Measurements from ENCODE around the gene BORCS8.
"Not testable (repeated sequence)": the region's sequence is repeated elsewhere in the genome, so short reads cannot be mapped to it uniquely, and the experiment has no call there.

Gene BORCS8

DNA sequence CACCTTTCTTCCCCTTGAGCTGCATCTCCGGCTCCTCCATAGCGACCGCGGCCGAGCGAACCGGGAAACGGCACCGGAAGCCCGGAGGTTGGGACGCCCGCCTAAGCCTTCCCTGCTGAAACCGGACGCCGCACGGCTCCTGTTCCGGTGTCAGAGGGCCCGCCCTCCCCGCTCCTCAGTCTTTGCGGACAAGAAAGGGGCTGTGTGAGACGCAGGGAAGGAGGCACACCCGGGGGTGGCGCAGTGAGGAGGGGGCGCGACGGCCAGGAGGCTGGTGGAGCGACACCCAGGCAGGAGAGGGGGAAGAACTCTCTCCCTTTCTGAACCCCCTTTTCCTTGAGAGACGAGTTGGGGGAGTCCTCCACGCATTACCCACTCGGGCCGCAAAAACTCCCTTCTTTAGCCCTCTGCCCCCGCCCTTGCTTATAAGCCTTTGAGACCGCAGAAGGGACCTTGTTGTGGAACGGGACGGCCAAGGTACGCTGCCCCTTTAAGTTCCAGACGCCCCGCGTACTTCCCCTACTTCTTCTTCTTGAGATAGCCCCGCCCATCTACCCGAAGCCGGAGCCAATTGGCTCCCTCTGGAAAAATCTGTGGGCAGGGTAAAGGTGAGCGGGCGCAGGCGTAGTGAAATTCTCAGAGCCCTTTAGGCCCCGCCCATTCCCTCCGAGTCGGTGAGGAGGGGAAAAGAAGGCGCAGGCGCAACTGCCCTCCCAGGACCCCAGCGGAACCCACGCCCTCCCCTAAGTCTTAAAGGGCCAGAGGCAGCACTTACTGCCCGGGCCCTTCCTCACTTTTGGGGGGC, at the start of gene BORCS8, which contains the start of gene RFXANK:
TSS of gene BORCS8 (minus strand) at position 75 of the 805 bp plus-strand sequence. CDS start at position 40, 35 bp downstream.
TSS of gene RFXANK (plus strand) at position 181 of the 805 bp plus-strand sequence. CDS start 1,689 bp downstream, outside the sequence.
- DNase-seq: peak; percentile 100

DNA sequence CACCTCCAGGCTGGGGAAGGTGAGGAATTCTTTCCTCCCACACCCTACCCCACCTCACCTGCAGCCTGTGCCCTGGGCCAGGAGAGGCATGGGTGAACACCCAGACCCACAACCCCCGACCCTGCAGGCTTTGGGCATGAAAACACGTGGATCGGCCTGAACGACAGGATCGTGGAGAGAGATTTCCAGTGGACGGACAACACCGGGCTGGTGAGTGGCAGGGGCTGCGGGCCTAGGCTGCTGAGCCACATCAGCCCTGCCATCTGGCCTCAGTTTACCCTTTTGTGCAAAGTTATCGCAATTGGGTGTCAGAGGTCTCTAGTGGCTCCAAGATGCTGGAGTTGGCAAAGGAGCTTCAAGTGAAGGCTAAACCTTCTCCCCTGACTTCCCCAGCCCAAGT, 48.5 kb upstream of the BORCS8 start:
- DNase-seq: no peak

DNA sequence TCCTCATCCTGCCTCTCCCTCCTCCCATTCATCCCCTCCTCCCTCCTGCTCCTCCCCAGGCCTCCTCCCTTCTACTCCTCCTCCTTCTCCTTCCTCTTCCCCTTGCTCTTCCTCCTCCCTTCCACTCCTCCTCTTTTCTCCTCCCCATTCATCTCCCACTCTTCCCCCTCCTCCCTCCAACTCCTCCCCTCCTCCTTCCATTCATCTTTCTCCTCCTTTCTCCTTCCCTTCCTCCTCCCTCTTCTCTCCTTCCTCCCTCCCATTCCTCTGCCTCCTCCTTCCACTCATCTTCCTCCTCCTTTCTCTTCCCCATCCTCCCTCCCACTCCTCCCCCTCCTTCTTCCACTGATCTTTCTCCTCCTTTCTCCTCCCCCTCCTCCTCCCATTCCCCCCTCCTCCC, 47.7 kb upstream of the BORCS8 start:
- no peak for DNase-seq

DNA sequence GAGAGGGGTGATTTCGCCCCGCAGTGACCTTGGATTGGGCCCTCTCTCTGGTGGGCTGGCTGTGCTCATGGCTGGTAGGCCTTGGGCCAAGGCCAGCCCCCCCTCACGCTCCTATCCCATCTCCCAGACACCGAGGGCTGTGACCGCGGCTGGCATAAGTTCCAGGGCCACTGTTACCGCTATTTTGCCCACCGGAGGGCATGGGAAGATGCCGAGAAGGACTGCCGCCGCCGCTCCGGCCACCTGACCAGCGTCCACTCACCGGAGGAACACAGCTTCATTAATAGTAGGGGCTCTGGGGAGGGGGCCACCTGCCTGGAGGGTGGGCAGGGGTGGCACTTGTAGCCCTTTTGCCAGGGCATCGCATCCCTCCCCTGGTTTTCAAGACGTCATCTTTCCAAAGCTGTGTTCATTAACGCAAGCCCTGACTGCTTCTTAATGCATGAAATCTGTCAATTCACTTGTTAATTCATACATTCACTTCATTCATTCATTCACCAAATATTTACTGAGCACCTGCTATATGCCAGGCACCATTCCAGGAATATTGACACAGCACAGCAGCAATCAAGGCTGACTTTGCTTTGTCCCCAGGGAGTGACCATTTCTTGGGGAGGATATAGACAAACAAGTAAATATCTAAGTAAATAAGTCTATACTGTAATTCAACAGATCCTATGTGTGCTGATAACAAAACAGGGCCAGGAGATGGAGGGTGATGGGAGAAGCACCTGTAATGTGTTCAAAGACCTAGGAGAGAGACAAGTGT, 46.4 kb upstream of the BORCS8 start:
- peak; percentile 71 for DNase-seq

DNA sequence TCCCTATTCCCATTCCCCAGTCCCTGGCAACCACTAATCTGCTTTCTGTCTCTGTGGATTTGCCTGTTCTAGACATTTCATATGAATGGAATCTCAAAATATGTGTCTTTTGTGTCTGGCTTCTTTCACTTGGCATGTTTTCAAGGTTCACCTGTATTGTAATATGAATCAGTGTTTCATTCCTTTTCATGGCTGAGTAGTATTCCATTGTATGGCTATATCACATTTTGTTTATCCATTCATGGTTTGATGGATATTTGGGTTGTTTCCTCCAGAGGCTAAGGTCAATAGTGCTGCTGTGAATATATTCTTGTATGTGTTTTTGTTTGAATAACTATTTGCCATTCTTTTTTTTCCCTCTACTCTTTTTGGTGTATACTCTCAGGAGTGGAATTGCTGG, 44.2 kb upstream of the BORCS8 start:
- DNase-seq: no peak

- no peak for DNase-seq
These were observed 42.4 kb upstream of the BORCS8 start for GRCh38 chr19:19234220-19234816.

GRCh38 chr19:19232261-19232721, 40.3 kb upstream of the BORCS8 start:
- peak; percentile 17 for DNase-seq

DNA sequence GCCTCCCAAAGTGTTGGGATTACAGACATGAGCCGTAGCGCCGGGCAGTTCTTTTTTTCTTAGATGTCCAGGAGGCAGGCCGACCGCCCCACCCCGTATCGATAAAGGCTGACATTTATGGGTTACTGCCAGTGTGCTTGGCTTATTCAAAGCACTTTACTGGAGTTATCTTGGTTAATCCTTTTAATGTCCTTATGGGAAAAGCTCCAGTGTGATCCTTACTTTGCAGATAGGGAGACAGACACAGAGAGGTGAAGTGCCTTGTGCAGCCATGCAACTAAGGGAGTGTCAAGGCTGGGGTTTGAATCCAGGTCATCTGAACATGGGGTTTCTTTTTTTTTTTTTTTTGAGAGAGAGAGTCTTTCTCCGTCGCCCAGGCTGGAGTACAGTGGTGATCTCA, 39.0 kb upstream of the BORCS8 start:
- no peak for DNase-seq

DNA sequence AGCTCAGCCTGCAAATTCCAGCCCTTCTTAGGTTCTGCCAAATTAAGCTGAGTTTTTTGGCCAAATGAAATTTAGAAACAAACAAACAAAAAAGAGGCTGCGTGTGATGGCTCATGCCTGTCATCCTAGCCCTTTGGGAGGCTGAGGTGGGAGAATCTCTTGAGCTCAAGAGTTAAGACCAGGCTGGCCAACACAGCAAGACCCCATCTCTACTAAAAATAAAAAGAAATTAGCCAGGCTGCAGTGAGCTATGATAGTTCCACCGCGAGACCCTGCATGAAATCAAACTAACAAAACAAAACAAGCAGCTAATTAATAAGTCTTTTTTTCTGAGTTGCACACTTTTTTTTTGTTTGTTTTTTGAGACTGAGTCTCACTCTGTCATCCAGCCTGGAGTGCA, 37.7 kb upstream of the BORCS8 start:
- DNase-seq: no peak

- no peak for DNase-seq
These were observed 35.3 kb upstream of the BORCS8 start for GRCh38 chr19:19227217-19227616.

DNA sequence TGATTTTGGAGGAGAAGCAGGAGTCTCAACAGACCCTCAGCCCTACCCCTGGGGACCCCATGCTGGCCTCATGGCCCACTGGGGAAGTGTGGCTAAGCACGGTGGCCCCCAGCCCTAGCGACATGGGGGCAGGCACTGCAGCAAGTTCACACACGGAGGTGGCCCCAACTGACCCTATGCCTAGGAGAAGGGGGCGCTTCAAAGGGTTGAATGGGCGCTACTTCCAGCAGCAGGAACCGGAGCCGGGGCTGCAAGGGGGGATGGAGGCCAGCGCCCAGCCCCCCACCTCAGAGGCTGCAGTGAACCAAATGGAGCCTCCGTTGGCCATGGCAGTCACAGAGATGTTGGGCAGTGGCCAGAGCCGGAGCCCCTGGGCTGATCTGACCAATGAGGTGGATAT, 34.7 kb upstream of the BORCS8 start:
- DNase-seq: no peak

DNA sequence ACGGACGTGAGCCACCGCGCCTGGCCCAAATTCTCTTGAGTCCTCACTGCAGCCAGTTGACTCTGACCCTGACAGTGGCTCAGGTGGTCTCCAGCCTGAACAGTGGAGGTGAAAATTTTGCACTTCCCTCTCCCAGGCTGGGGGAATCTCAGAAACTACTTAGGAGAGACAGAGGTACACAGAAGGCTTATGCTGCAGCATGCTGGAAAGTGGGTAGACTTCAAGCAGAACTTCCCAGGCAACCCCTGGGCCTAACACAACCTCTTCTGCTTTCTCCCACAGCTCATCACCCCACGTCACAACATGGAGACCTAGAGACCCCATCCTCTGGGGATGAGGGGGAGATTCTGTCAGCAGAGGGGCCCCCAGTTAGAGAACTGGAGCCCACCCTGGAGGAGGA, 34.3 kb upstream of the BORCS8 start:
- no peak for DNase-seq

GRCh38 chr19:19224852-19225494, 33.0 kb upstream of the BORCS8 start:
- peak; percentile 87 for DNase-seq

DNA sequence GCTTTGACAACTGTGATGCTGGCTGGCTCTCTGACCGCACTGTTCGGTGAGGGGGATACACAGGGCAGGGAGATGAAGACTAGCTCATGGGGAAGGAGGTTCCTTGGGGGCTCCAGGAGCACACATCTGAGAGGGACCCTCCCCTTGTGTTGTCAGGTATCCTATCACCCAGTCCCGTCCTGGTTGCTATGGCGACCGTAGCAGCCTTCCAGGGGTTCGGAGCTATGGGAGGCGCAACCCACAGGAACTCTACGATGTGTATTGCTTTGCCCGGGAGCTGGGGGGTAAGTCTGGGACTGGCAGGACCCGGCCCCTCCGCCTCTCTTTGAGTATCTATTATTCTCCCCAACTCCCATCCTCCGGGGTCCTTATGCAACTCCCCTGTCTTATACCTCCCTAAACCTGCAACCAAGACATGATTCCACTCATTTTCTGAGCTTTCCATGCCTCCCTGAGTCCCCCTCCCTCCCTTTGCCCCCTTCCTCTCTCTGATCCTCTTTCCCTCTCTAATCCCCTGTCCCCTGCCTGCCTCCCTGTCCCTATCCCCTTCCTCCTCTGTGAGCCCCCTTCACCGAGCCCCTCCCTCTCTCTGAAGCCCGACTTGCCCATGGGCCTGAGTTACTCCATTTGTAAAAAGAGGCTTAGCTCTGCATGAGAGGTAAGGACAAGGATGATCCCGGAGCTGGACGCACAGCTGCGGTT, 32.3 kb upstream of the BORCS8 start:
- no peak for DNase-seq

DNA sequence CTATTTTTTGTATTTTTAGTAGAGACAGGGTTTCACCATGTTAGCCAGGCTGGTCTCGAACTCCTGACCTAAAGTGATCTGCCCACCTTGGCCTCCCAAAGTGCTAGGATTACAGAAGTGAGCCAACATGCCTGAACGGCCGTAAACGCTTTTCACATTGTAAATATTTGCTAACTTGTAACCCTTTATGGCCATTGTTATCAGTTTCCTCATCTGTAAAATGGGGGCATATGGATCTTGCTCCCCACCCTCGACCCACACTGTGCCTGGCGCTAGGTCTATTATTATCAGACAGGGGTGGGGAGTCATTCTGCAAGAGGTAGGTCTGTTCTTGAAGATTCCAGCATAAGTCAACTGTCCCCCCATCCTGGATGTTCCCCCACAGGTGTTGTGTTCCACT, 31.7 kb upstream of the BORCS8 start:
- no peak for DNase-seq

- no peak for DNase-seq
These were observed 31.1 kb upstream of the BORCS8 start for GRCh38 chr19:19223060-19223459.

GRCh38 chr19:19221000-19221399, 29.0 kb upstream of the BORCS8 start:
- not testable (repeated sequence) for DNase-seq

GRCh38 chr19:19218911-19219310, 27.0 kb upstream of the BORCS8 start:
- no peak for DNase-seq

DNA sequence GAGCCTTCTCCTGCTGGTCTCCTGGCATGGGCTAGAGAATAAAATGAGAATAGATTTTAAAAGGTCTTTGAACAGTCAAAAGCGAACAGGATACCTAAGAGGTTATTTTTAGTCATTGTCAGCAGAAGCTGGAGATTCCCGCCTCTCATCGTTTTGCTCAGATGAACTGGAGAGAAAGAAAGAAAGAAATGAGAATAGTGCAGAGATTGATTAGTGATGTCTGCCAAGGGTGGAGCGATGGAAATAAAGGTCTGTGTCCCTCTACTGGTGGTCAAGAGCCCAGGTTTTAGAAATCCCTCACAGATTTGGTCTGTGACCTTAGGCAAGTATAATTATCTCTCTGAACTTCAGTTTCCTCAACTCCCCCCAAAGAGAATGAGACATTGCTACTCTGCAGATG, 25.1 kb upstream of the BORCS8 start:
- DNase-seq: peak; percentile 56

GRCh38 chr19:19215792-19216191, 23.8 kb upstream of the BORCS8 start:
- no peak for DNase-seq

DNA sequence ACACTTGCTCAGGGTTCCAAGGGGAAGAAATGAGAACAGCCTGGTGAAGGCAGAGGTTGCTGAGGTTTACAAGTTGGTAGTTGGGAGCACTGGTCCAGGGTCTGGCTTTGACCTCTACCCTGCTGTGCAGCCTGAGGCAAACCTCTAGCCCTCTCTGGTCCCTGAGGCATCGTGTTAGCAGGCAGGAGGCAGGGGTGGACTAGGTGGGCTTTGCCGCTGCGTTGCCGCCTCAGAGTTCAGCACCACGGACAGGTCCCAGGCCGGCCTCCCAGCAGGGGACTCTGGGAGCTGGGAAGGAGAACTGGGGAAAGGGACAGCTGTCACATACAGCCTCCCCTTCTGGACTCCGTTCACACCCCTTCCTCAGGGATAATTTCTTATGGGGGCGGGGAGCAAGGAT, 22.9 kb upstream of the BORCS8 start:
- DNase-seq: no peak

GRCh38 chr19:19214159-19214490, 22.2 kb upstream of the BORCS8 start:
- DNase-seq: peak; percentile 62

Measured in NCI-H146 (cell line).